ENCODE results near the gene RAB34. TPM values are rescaled to one million over a fixed set of nuclear protein-coding genes. Genes with fewer than 3 reads are reported as not detected.
"Not testable (repeated sequence)": the region's sequence is repeated elsewhere in the genome, so short reads cannot be mapped to it uniquely, and the experiment has no call there.

The RAB34 gene
- total RNA-seq, 1 experiment from 2014 or later: 0.97 TPM

DNA sequence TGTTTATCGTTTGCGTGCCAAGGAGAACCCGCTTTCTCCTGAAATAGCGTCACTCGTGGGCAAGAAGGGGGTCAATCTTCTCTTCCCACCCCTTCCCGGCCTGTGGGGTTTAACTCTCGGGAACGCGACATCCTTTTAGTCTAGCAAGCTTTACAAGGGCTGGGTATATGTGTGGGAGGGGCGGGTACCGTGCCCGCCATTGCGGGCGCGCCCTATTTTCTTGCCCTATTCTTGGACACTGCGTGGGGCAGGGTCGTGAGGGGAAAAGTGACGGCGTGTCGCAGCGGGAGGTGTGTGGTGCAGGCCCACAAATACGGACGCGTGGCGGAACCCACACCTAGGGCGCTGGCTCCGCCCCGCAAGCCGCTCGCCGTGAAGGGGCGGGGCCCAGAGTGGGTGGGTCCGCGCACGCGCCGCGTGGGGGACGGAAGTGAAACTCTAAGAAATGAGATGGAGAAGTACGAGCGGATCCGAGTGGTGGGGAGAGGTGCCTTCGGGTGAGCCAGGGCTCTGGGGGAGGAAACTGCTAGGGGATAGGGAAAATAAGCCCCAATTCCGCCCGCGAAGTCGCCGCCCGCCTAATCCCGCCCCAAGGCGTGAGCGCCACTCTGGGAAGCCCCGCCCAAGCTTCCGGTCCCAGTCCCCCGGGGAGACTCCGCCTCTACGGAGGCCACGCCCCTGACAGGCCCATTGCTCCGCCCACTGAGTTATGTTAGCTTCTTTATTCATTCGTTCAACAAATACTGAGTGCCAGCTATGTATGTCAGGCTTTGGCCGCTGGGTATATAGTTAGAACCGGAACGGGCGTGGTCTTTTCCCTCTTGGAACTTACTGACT lies 10.9 kb upstream of the RAB34 start, which contains the start of gene NEK8:
Gene NEK8, plus strand, starts transcription at position 425 of the 837 bp plus-strand sequence. Its CDS starts 26 bp downstream, at position 451.
- DNase-seq (ENCODE audit: low spot score): peak; percentile 99

GRCh38 chr17:28726627-28727491 lies 9.2 kb upstream of the RAB34 start:
- DNase-seq (ENCODE audit: low spot score): peak; percentile 98

- peak; percentile 66 for DNase-seq (ENCODE audit: low spot score)
These were observed 8.6 kb upstream of the RAB34 start, which contains the start of gene TLCD1 for GRCh38 chr17:28726226-28726626. TSS of gene TLCD1 (minus strand) at chr17:28726233. CDS start at chr17:28726097, 136 bp downstream.

DNA sequence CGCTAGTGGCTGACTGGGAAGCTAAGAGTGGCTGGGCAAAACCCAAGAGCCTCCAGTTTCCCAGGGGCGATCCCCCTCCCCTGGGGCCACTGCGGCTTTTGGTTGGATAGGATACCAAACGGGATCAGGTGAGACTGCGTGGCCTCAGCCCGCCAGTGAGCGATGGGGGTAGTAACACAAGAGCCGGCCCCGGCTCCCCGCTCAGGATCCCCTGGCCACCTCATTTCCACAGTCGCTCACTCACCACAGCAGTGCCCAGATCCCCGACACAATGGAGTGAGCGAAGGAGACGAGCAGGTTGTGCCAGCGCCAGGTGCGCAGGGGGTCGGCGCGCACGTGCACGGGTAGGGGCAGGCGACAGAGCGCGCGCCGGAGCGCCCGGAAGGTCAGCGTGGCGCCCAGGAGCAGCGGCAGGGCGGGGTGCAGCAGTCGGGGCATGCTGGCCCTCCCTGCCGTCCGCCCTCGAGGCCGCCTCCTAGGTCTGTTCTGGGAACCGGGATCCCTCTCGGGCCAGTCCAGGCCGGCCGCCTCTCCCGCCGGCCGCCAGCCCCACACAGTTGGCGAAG lies 8.1 kb upstream of the RAB34 start:
- peak; percentile 76 for DNase-seq (ENCODE audit: low spot score)

DNA sequence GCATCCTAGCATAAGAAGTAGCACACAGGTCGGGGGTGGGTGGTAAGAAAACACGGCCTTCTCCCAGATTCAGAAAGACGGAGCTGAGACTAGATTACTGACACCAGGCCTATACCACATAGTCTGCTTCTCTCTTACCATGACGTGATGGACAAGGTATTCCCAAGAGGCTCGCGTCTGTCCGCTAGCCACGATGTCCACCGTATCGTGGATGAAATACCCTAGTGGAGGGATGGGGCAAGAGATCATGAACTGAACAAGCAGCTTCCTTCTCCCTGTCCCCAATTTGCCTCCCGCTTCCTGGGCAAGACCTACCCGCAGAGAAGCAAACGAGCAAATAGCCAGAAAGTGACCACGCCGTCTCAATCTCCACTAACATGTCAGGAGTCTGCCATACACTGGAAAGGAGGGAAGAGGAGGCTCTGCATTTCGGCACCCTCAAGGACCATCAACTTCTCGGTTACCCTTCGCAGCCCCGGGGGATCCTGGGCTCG lies 7.5 kb upstream of the RAB34 start:
- peak; percentile 84 for DNase-seq (ENCODE audit: low spot score)

- peak; percentile 40 for DNase-seq (ENCODE audit: low spot score)
These were observed 7.0 kb upstream of the RAB34 start for GRCh38 chr17:28724500-28725165.

- peak; percentile 63 for DNase-seq (ENCODE audit: low spot score)
These were observed 6.3 kb upstream of the RAB34 start for GRCh38 chr17:28723836-28724499.

DNA sequence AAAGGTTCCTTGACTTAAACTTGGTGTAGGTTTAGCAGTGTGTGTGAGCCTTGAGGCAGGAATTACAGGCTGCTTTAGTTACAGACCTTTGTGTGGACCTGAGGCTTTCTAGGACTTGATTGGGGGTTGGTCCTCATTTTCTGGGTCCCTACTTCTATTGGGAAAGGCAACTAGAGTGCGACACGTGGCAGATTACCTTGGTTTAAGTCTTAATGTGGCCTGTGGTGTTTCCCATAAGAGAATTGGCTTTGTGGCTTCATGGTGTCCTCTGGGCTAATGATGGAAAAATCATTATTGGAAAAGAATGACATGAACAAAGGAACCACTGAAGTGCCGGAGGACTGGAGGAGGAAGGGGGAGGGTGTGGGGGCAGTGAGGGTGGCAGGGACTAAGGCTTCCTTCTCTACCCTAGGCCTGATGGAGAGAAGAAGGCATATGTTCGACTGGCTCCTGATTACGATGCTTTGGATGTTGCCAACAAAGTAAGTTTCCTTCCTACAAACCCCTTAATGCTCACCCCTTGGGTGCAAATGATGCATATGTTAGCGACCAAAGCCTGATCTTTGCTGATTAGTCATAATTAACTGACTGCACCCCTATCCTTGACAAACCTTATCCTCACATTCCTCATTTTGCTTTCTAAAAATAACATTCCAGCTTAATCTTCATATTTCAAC lies 5.6 kb upstream of the RAB34 start:
- no peak for DNase-seq (ENCODE audit: low spot score)

DNA sequence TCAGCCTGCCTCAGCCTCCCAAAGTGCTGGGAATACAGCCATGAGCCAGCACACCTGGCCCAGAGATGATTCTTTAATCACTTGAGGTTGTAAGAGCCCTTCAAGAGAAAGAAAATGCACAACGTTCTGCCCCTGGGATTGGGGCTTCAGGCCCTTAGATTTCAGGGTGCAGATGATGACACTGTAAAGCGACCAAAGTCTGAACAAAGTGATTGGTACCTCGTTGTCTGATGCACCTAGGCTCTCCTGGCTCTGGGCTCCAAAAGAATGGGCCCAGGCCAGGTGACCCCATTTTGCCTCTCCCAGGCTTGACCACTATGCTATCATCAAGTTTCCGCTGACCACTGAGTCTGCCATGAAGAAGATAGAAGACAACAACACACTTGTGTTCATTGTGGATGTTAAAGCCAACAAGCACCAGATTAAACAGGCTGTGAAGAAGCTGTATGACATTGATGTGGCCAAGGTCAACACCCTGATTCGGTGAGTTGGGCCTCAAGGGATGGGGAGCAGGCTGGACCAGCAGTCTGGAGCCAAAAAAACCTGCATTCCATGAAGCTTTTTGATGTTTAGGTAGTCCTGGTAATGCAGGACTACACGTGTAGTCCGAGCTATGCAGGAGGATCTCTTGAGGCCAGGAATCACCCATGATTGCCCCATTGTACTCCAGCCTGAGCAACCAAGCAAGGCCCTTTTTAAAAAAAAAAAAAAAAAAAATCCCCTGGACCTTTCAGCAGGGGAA lies 4.9 kb upstream of the RAB34 start:
- DNase-seq (ENCODE audit: low spot score): no peak

DNA sequence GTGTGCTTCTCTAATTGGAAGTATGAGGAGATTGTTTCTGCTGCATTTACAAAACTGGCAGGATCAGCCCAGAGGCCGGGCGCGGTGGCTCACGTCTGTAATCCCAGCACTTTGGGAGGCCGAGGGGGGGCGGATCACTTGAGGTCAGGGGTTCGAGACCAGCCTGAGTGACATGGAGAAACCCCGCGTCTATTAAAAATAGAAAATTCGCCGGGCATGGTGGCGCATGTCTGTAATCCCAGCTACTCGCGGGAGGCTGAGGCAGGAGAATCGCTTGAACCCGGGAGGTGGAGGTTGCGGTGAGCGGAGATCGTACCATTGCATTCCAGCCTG lies 3.3 kb upstream of the RAB34 start:
- not testable (repeated sequence) for DNase-seq (ENCODE audit: low spot score)

DNA sequence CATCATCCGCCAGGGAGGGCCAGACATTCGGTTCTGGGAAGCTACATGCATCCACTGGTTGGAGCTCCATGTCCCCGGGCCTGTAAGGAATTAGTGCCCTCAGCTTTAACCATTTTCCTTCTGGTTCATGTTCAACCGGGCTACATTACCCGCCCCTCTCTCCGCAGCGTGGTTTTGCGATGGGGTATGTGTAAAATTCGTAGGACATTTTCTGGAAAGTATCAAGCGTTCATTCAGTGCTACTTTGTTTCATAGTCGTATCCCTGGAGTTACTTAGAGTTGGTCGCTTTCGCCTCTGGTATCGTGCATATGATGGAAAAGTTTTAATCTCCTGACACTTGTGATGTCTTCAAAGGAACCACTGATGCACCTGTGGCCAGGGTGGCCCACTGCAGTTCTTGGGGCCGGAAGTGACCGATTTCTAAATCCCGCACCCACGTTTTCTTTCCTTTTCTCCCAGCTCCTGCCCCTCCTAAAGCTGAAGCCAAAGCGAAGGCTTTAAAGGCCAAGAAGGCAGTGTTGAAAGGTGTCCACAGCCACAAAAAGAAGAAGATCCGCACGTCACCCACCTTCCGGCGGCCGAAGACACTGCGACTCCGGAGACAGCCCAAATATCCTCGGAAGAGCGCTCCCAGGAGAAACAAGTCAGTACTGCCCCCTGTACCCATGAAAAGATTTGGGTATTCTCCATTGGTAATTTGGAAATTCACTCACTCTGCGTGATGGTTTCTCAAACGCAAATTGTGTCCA lies 2.8 kb upstream of the RAB34 start:
- peak; percentile 56 for DNase-seq (ENCODE audit: low spot score)

GRCh38 chr17:28719021-28719433 lies 1.4 kb upstream of the RAB34 start:
- no peak for DNase-seq (ENCODE audit: low spot score)

GRCh38 chr17:28718333-28719020 lies 809 bp upstream of the RAB34 start:
- DNase-seq (ENCODE audit: low spot score): no peak

GRCh38 chr17:28716740-28717577 lies 709 bp downstream of the RAB34 start:
- DNase-seq (ENCODE audit: low spot score): no peak

DNA sequence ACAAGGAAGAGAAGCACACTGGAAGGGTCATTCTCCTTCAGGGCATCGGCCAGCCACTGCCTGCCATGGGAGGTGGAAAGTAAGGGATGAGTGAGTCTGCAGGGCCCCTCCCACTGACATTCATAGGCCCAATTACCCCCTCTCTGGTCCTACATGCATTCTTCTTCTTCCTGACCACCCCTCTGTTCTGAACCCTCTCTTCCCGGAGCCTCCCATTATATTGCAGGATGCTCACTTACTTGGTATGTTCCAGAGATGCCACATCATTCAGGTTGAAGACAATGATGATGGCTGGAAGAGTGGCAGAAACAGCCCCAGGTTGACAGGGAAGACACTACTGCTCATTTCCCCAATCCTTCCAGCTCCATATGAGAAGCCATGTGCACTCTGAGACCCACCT lies 2.5 kb downstream of the RAB34 start:
- no peak for DNase-seq (ENCODE audit: low spot score)

GRCh38 chr17:28714281-28714680 lies 3.4 kb downstream of the RAB34 start:
- DNase-seq (ENCODE audit: low spot score): no peak

DNA sequence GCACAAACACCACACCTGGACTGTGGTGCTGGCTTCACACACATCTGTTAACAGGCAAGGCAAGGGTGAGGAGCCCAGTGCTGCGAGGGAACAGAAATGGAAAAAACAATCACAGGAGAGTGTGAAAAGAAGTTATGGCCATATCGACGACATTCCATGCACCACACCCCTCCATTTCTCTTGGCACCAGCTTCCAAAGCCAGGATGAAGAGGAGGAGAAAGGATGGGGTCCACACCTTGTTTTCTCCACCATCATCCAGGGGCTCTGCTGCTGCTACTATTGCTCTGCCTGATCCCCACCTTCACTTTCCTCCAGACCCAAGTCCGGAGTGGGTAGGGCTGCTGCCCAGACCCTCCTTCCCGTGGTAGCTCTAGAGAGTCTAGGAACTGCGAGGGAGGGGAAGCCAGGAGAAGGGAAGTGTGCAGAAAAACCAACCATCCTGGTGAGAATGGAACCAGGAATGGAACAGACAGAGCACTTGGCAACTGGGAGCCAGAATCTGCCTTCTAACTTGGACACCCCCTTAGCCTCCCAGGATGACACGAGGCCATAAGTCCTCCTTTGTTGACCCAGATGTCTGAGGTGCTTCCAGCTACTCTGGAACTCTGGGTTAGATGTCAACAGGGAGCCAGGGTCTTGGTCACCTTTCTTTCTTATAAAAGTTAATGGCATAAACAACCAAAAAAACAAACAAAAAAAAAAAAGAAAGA lies 4.8 kb downstream of the RAB34 start:
- DNase-seq (ENCODE audit: low spot score): no peak
